T-cell (primary cell): ENCODE results near the gene ADGRG7. TPM values are rescaled to one million over a fixed set of nuclear protein-coding genes. Genes with fewer than 3 reads are reported as not detected.

ENCODE experiments used
- ATAC-seq, 4 experiments: fragments of 200-7000 bp in 3 of 4; fragments of 150-1000 bp in 1 of 4; cut with Tn5 transposase; replicated peaks in 1 of 4; 1 replicate in 3 of 4; 2 replicates in 1 of 4; pipeline ENCODE4 v1.10.0; 2021; ENCODE audit warnings: moderate library complexity in 3 of 4, mild to moderate bottlenecking in 2 of 4, moderate number of reproducible peaks in 1 of 4
- CTCF ChIA-PET, 2 donors: fragments of 300-600 bp; sonication (Branson Sonifier 250); formaldehyde crosslinking; loops; one replicate each; lab custom pipeline; 2022; ENCODE audit warnings: antibody characterized with exemption in 2 of 2; lab: Charles Lee
- POLR2A ChIA-PET, 2 donors: fragments of 300-600 bp; sonication (Branson Sonifier 250); formaldehyde crosslinking; loops; one replicate each; lab custom pipeline; 2022; ENCODE audit warnings: antibody characterized with exemption in 2 of 2; lab: Charles Lee
- DNase-seq, 35 experiments: peaks; one replicate each; pipeline versions ENCODE4 v3.0.0 to v3.0.0-alpha.2; 2013 to 2023
- H3K27ac ChIP-seq: one replicate; pipeline ENCODE4 v1.5.1; 2013; ENCODE audit warnings: low read length
- H3K27me3 ChIP-seq, 2 experiments: replicated peaks in 1 of 2; 1 replicate in 1 of 2; 2 replicates in 1 of 2; pipeline versions ENCODE4 v1.6.1 to v1.7.0; 2013; ENCODE audit warnings: low read length in 1 of 2, mixed read lengths in 1 of 2; ENCODE audit not compliant: control insufficient read depth in 2 of 2, insufficient read depth in 2 of 2; ENCODE audit errors: extremely low read depth in 1 of 2
- H3K36me3 ChIP-seq, 2 donors: 1 replicate in 1 of 2; 2 replicates in 1 of 2; pipeline versions ENCODE4 v1.6.1 to v1.7.0; 2013; ENCODE audit warnings: low read length in 1 of 2; ENCODE audit not compliant: control insufficient read depth in 2 of 2, insufficient read depth in 1 of 2; ENCODE audit errors: extremely low read depth in 1 of 2
- H3K4me1 ChIP-seq, 2 experiments: 1 replicate in 1 of 2; 2 replicates in 1 of 2; pipeline versions ENCODE4 v1.6.1 to v1.7.0; 2013; ENCODE audit warnings: low read length in 2 of 2, mixed read lengths in 1 of 2; ENCODE audit not compliant: insufficient read depth in 2 of 2, control insufficient read depth in 1 of 2; ENCODE audit errors: extremely low read depth in 1 of 2
- H3K4me3 ChIP-seq, 2 donors: 1 replicate in 1 of 2; 2 replicates in 1 of 2; pipeline versions ENCODE4 v1.5.1 to v1.7.0; 2013; ENCODE audit warnings: mild to moderate bottlenecking in 2 of 2, low read length in 1 of 2, moderate library complexity in 1 of 2; ENCODE audit not compliant: control insufficient read depth in 1 of 2; ENCODE audit errors: extremely low read depth in 1 of 2
- H3K9me3 ChIP-seq: 2 replicates; pipeline ENCODE4 v1.7.0; 2013
- H3K27ac Mint-ChIP-seq, 2 donors: one replicate each; pipeline ENCODE4 v1.8.0; 2020 to 2021; ENCODE audit warnings: mild to moderate bottlenecking in 2 of 2, mixed read lengths in 2 of 2
- H3K27me3 Mint-ChIP-seq, 2 donors: one replicate each; pipeline ENCODE4 v1.8.0; 2021 to 2022; ENCODE audit warnings: mixed read lengths in 2 of 2
- H3K36me3 Mint-ChIP-seq: one replicate; pipeline ENCODE4 v1.8.0; 2021; ENCODE audit warnings: mixed read lengths
- H3K4me1 Mint-ChIP-seq, 3 donors: one replicate each; pipeline ENCODE4 v1.8.0; 2020 to 2022; ENCODE audit warnings: mixed read lengths in 3 of 3, mild to moderate bottlenecking in 1 of 3
- H3K4me3 Mint-ChIP-seq, 3 donors: one replicate each; pipeline ENCODE4 v1.8.0; 2020 to 2022; ENCODE audit warnings: mild to moderate bottlenecking in 3 of 3, mixed read lengths in 3 of 3, moderate library complexity in 3 of 3
- H3K9me3 Mint-ChIP-seq, 3 donors: one replicate each; pipeline ENCODE4 v1.8.0; 2020 to 2022; ENCODE audit warnings: mixed read lengths in 3 of 3
- WGBS: methylation state at CpG from one replicate; pipeline ENCODE4 v1.1.5; 2013; ENCODE audit warnings: missing lambda C conversion rate; ENCODE audit not compliant: insufficient coverage; 5-methylcytosine and 5-hydroxymethylcytosine counted together
- total RNA-seq, 35 experiments: library from RNA in 6 of 35; stranded (reverse) in 6 of 35; fragments of 120-200 nt in 1 of 35; gene quantifications; one replicate each; pipeline versions ENCODE4 v1.2.1 to v1.2.4 and lab custom pipeline; 2013 to 2026

The ADGRG7 gene
- total RNA-seq, 5 donors from 2014 or later (not counting 1 experiment from before 2014, with no cell fraction given) = not detected

GRCh38 chr3:100740207-100740606, 130.8 kb downstream of the ADGRG7 start:
- H3K4me3 ChIP-seq = no peak overlapping the region
- peaks cover 2 to 61% of the 10 kb centered on the region in 2 donors for H3K36me3 ChIP-seq

GRCh38 chr3:100743535-100743934, 134.1 kb downstream of the ADGRG7 start:
- no peak overlapping the region for H3K27ac ChIP-seq
- Mint-ChIP-seq H3K9me3 (no peaks in the 10 kb centered on the region), H3K27ac (no peak overlapping the region), H3K4me3 (no peak overlapping the region), H3K4me1 (no peaks in the 10 kb centered on the region), H3K27me3 (no peaks in the 10 kb centered on the region), H3K36me3 (peaks cover 48% of the 10 kb centered on the region)
- DNase-seq (no peak), ATAC-seq (no peak)
- no peaks in the 10 kb centered on the region for H3K9me3 ChIP-seq
- no peaks in the 10 kb centered on the region for H3K4me1 ChIP-seq
- H3K36me3 ChIP-seq = peaks cover 0 to 55% of the 10 kb centered on the region in 2 donors
- no peaks in the 10 kb centered on the region for H3K27me3 ChIP-seq
- WGBS = no CpG with 5 or more reads among the region's 3 CpGs
- H3K4me3 ChIP-seq = no peak overlapping the region
- POLR2A ChIA-PET = interaction anchor here (0.5 to 0.9 kb wide), 5 partner anchors 15 to 930 kb away, joined by 3 to 5 read pairs (median 3); no protein-coding TSS in a partner anchor
- CTCF ChIA-PET = no interaction called here

More at GRCh38 chr3:100740207-100740606, 130.8 kb downstream of the ADGRG7 start:
- Histone ChIP-seq H3K27ac (no peak overlapping the region), H3K9me3 (no peaks in the 10 kb centered on the region), H3K27me3 (no peaks in the 10 kb centered on the region), H3K4me1 (no peaks in the 10 kb centered on the region)
- Mint-ChIP-seq H3K9me3 (no peaks in the 10 kb centered on the region), H3K27ac (no peak overlapping the region), H3K27me3 (no peaks in the 10 kb centered on the region), H3K4me3 (no peak overlapping the region), H3K36me3 (peaks cover 51% of the 10 kb centered on the region), H3K4me1 (peaks cover 2 to 7% (median 2%) of the 10 kb centered on the region in 3 donors)
- DNase-seq = no peak
- ATAC-seq = no peak
- 100% methylated on average over 1 of the region's 1 CpG for WGBS
- ChIA-PET POLR2A (no interaction called here), CTCF (interaction anchor here (0.5 to 0.8 kb wide), 4 partner anchors 11 to 27 kb away, joined by 3 to 5 read pairs (median 3); no protein-coding TSS in a partner anchor)

- ChIA-PET CTCF (no interaction called here), POLR2A (no interaction called here)
- no peaks in the 10 kb centered on the region for H3K27me3 Mint-ChIP-seq
- WGBS = no CpG with 5 or more reads among the region's 2 CpGs
- DNase-seq (no peak), ATAC-seq (no peak)
- Histone ChIP-seq H3K27me3 (no peaks in the 10 kb centered on the region), H3K27ac (no peak overlapping the region), H3K4me1 (no peaks in the 10 kb centered on the region), H3K9me3 (no peaks in the 10 kb centered on the region), H3K36me3 (peaks cover 0 to 49% of the 10 kb centered on the region in 2 donors), H3K4me3 (no peak overlapping the region)
- H3K9me3 Mint-ChIP-seq = no peaks in the 10 kb centered on the region
- no peak overlapping the region for H3K4me3 Mint-ChIP-seq
- peaks cover 55% of the 10 kb centered on the region for H3K36me3 Mint-ChIP-seq
- H3K27ac Mint-ChIP-seq = no peak overlapping the region
- no peaks in the 10 kb centered on the region for H3K4me1 Mint-ChIP-seq
Measured at GRCh38 chr3:100744671-100745070, 135.3 kb downstream of the ADGRG7 start.

Other genes starting within 250 kb of the ADGRG7 start
- gene TOMM70, start 208.5 kb upstream of the ADGRG7 start, total RNA-seq = 10 to 100 TPM; 23.5 to 33.9 (median 33.6) TPM
- gene LNP1, start 208.1 kb upstream of the ADGRG7 start, total RNA-seq = 1 to 10 TPM in 4 of 5 donors, under 1 TPM in 1; 0.88 to 1.7 (median 1.4) TPM
- gene TMEM45A, start 117.0 kb upstream of the ADGRG7 start, total RNA-seq = under 1 TPM in 4 of 5 donors, not detected in 1; 0.15 to 0.36 (median 0.18) TPM
- gene TFG, start 99.9 kb downstream of the ADGRG7 start, total RNA-seq = 10 to 100 TPM; 37.8 to 49.4 (median 44.1) TPM